ENCODE results near the gene TOP1.

- no peak for TF ChIP-seq EZH2 (optimal IDR thresholded peaks at IDR 0.05; ENCODE audit: low read depth, low read length)
- TF ChIP-seq EZH2phosphoT487 (IDR thresholded peaks at IDR 0.05; ENCODE audit: low read length) = no peak
- no peak for TF ChIP-seq CTCF (IDR thresholded peaks at IDR 0.05; ENCODE audit: low read length)
Observed at GRCh38 chr20:40997116-40997515, 31.5 kb upstream of the TOP1 start.
